Caco-2 (cell line): Measurements from ENCODE around the gene GLIPR1L1. TPM values are rescaled to one million over a fixed set of nuclear protein-coding genes. Genes with fewer than 3 reads are reported as not detected.

Experiments
- BruUV-seq: library from RNA; stranded (reverse); fragments of 400-500 nt; replicated peaks from 2 replicates; lab custom pipeline; 2021; lab: Mats Ljungman, UMichigan
- CTCF ChIA-PET: fragments of 300-600 bp; sonication (Branson Sonifier 250); formaldehyde crosslinking; loops from one replicate; lab custom pipeline; 2022; ENCODE audit warnings: antibody characterized with exemption; lab: Charles Lee
- POLR2A ChIA-PET: fragments of 300-600 bp; sonication (Branson Sonifier 250); formaldehyde crosslinking; loops from one replicate; lab custom pipeline; 2022; ENCODE audit warnings: antibody characterized with exemption; lab: Charles Lee
- DNase-seq, 2 experiments: peaks; one replicate each; pipeline versions ENCODE4 v3.0.0 to v3.0.0-alpha.2; 2020 to 2022
- H3K27me3 ChIP-seq: replicated peaks from 2 replicates; pipeline ENCODE4 v1.6.0; 2011; ENCODE audit warnings: low read length; ENCODE audit not compliant: control insufficient read depth, insufficient read depth
- H3K36me3 ChIP-seq: 2 replicates; pipeline ENCODE4 v1.5.1; 2011; ENCODE audit warnings: low read length; ENCODE audit not compliant: control insufficient read depth, insufficient read depth
- H3K4me1 ChIP-seq: fragments of 250-450 bp; sonication (Bioruptor Pico); 2 replicates; pipeline ENCODE4 v1.5.1; 2020; ENCODE audit warnings: mild to moderate bottlenecking
- H3K4me3 ChIP-seq: 2 replicates; pipeline ENCODE4 v1.5.1; 2011; ENCODE audit warnings: low read depth, mild to moderate bottlenecking, control low read depth, low read length
- H3K9me3 ChIP-seq: fragments of 250-450 bp; sonication (Bioruptor Pico); 2 replicates; pipeline ENCODE4 v1.5.1; 2020; ENCODE audit warnings: mild to moderate bottlenecking, moderate library complexity
- H3K27ac Mint-ChIP-seq: one replicate; pipeline ENCODE4 v1.8.0; 2022; ENCODE audit warnings: mixed read lengths; ENCODE audit not compliant: unreplicated experiment
- H3K27me3 Mint-ChIP-seq: one replicate; pipeline ENCODE4 v1.8.0; 2022; ENCODE audit warnings: mixed read lengths; ENCODE audit not compliant: insufficient read depth, unreplicated experiment
- H3K36me3 Mint-ChIP-seq: one replicate; pipeline ENCODE4 v1.8.0; 2022; ENCODE audit warnings: mild to moderate bottlenecking, mixed read lengths; ENCODE audit not compliant: insufficient read depth, unreplicated experiment
- H3K4me1 Mint-ChIP-seq: one replicate; pipeline ENCODE4 v1.8.0; 2022; ENCODE audit warnings: low read depth, mixed read lengths; ENCODE audit not compliant: unreplicated experiment
- H3K4me3 Mint-ChIP-seq: one replicate; pipeline ENCODE4 v1.8.0; 2022; ENCODE audit warnings: mild to moderate bottlenecking, moderate library complexity, mixed read lengths; ENCODE audit not compliant: unreplicated experiment
- H3K9me3 Mint-ChIP-seq: one replicate; pipeline ENCODE4 v1.8.0; 2022; ENCODE audit warnings: mixed read lengths; ENCODE audit not compliant: unreplicated experiment
- CTCF ChIP-seq, 2 experiments: fragments of 200-600 bp in 1 of 2; IDR thresholded peaks; 1 replicate in 1 of 2; 2 replicates in 1 of 2; pipeline versions ENCODE4 v1.5.1 to v1.8.0; 2011 to 2022; ENCODE audit warnings: antibody characterized with exemption in 1 of 2, control low read depth in 1 of 2, inconsistent platforms in 1 of 2, low read depth in 1 of 2, low read length in 1 of 2, mild to moderate bottlenecking in 1 of 2, moderate library complexity in 1 of 2; ENCODE audit not compliant: insufficient read depth in 1 of 2, severe bottlenecking in 1 of 2, unreplicated experiment in 1 of 2
- intact Hi-C: fragments of 100-400 bp; cut with micrococcal nuclease; formaldehyde crosslinking; loops from one replicate; pipeline ENCODE4 v1.10.0; 2022; ENCODE audit not compliant: unreplicated experiment
- total RNA-seq: library from RNA; stranded (reverse); gene quantifications from 2 replicates; pipeline ENCODE4 v1.2.3, GENCODE V29; 2022

GLIPR1L1 gene
- total RNA-seq, 1 experiment from 2014 or later = not detected

DNA sequence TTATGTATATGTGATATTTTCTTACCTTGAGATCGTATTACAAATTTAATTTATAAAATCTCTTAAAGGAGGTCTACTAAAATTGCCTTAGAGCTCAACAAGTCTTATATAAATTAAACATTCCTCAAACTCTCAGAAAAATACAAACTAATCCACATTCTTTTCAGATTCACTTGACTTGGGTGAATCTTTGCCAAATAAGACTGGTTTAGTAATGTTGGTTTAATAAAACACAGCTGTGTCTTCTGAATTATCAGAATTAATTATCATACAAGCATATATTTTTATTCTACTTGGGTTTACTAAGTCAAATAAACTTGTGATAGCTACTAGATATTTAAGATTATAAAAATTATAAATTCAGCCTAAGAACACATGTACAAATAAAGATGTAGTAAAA is 69.8 kb downstream of the GLIPR1L1 start:
- no peak overlapping the region for H3K4me3 Mint-ChIP-seq
- intact Hi-C loops = no loop called here
- no peaks in the 10 kb centered on the region for H3K27me3 Mint-ChIP-seq
- Histone ChIP-seq H3K4me1 (no peaks in the 10 kb centered on the region), H3K27me3 (no peaks in the 10 kb centered on the region), H3K4me3 (no peak overlapping the region), H3K36me3 (no peaks in the 10 kb centered on the region), H3K9me3 (no peaks in the 10 kb centered on the region)
- H3K36me3 Mint-ChIP-seq = no peaks in the 10 kb centered on the region
- no peak for TF ChIP-seq CTCF (IDR thresholded peaks at IDR 0.05; ENCODE audit: insufficient read depth in 1 of 2, low read depth in 1 of 2, low read length in 1 of 2, severe bottlenecking in 1 of 2, unreplicated experiment in 1 of 2)
- no peaks in the 10 kb centered on the region for H3K4me1 Mint-ChIP-seq
- no TSS peak for BruUV-seq
- CTCF ChIA-PET = no interaction called here
- no peak overlapping the region for H3K27ac Mint-ChIP-seq
- DNase-seq = no peak
- POLR2A ChIA-PET = no interaction called here
- H3K9me3 Mint-ChIP-seq = no peaks in the 10 kb centered on the region

DNA sequence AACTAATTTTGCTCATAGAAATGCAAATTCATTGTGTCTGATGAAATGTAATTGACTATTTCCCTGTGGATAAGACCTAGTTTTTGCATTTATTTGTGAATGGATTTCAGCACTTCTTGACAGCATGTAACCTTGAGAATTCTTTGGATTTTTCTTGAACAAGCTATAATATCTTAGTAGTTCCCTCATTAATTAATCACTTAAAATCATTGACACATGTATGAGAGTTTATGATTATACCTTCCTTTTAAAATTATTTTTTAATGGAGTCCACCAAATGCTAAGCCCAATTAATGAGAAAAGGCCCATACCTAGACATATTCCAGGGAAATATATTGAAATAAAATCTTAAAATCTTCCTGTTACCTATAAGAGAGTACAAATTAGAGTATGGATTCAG is 73.2 kb downstream of the GLIPR1L1 start:
- no peak for DNase-seq
- no peak for TF ChIP-seq CTCF (IDR thresholded peaks at IDR 0.05; ENCODE audit: insufficient read depth in 1 of 2, low read depth in 1 of 2, low read length in 1 of 2, severe bottlenecking in 1 of 2, unreplicated experiment in 1 of 2)
- H3K4me1 ChIP-seq = no peaks in the 10 kb centered on the region
- peaks cover 4% of the 10 kb centered on the region for H3K27me3 Mint-ChIP-seq
- no peak overlapping the region for H3K4me3 Mint-ChIP-seq
- H3K4me1 Mint-ChIP-seq = no peaks in the 10 kb centered on the region
- intact Hi-C loops = no loop called here
- H3K9me3 ChIP-seq = no peaks in the 10 kb centered on the region
- no peaks in the 10 kb centered on the region for H3K36me3 ChIP-seq
- CTCF ChIA-PET = no interaction called here
- H3K36me3 Mint-ChIP-seq = no peaks in the 10 kb centered on the region
- POLR2A ChIA-PET = no interaction called here
- no peaks in the 10 kb centered on the region for H3K9me3 Mint-ChIP-seq
- no peak overlapping the region for H3K4me3 ChIP-seq
- BruUV-seq = no TSS peak
- H3K27me3 ChIP-seq = no peaks in the 10 kb centered on the region
- no peak overlapping the region for H3K27ac Mint-ChIP-seq

- TF ChIP-seq CTCF (IDR thresholded peaks at IDR 0.05; ENCODE audit: insufficient read depth in 1 of 2, low read depth in 1 of 2, low read length in 1 of 2, severe bottlenecking in 1 of 2, unreplicated experiment in 1 of 2) = no peak
- ChIA-PET CTCF (no interaction called here), POLR2A (no interaction called here)
- Mint-ChIP-seq H3K27ac (no peak overlapping the region), H3K27me3 (peaks cover 4% of the 10 kb centered on the region), H3K4me3 (no peak overlapping the region), H3K9me3 (no peaks in the 10 kb centered on the region), H3K36me3 (no peaks in the 10 kb centered on the region), H3K4me1 (no peaks in the 10 kb centered on the region)
- Histone ChIP-seq H3K27me3 (no peaks in the 10 kb centered on the region), H3K4me1 (no peaks in the 10 kb centered on the region), H3K9me3 (no peaks in the 10 kb centered on the region), H3K36me3 (no peaks in the 10 kb centered on the region), H3K4me3 (no peak overlapping the region)
- intact Hi-C loops = no loop called here
- no peak for DNase-seq
- no TSS peak for BruUV-seq
Measured at GRCh38 chr12:75409830-75410229, 75.4 kb downstream of the GLIPR1L1 start.
